ENCODE results near the gene GSK3A.

The GSK3A gene

DNA sequence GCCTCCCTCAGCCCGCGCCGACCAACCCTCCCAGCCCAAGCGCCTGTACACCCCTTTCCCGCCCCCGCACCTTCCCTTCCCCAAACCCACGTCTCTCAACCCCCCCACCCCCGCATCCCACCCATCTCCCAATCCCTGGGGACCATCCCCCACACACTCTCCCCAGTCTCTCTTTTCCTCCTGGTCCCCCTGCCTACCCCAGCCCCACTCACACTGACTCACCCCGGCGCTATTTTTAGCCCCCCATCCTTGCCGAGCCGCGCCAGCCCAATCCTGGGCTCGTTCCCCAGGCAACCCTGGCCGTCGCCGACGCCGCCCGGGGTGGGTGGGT lies 38.4 kb upstream of the GSK3A start:
- H3K36me3 ChIP-seq (ENCODE audit: insufficient read depth, low read length), result no peaks in the 10 kb centered on the region
- H3F3A ChIP-seq (ENCODE audit: low read depth), result peaks cover 5% of the 10 kb centered on the region; the same call in 1 of the 2 replicates
- H3K4me3 ChIP-seq (ENCODE audit: low read length, poor library complexity, severe bottlenecking), result peak overlapping the region; percentile 74
- no peaks in the 10 kb centered on the region for H3K9me2 ChIP-seq (replicated peaks; ENCODE audit: low read depth, low read length)
- H3K79me2 ChIP-seq (ENCODE audit: insufficient read depth, low read length), result peaks cover 28% of the 10 kb centered on the region
- TF ChIP-seq, protein P1, sequence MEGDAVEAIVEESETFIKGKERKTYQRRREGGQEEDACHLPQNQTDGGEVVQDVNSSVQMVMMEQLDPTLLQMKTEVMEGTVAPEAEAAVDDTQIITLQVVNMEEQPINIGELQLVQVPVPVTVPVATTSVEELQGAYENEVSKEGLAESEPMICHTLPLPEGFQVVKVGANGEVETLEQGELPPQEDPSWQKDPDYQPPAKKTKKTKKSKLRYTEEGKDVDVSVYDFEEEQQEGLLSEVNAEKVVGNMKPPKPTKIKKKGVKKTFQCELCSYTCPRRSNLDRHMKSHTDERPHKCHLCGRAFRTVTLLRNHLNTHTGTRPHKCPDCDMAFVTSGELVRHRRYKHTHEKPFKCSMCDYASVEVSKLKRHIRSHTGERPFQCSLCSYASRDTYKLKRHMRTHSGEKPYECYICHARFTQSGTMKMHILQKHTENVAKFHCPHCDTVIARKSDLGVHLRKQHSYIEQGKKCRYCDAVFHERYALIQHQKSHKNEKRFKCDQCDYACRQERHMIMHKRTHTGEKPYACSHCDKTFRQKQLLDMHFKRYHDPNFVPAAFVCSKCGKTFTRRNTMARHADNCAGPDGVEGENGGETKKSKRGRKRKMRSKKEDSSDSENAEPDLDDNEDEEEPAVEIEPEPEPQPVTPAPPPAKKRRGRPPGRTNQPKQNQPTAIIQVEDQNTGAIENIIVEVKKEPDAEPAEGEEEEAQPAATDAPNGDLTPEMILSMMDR (conservative IDR thresholded peaks at IDR 0.05; ENCODE audit: low read length), result no peak
- no peak for TF ChIP-seq EZH2phosphoT487 (IDR thresholded peaks at IDR 0.05; ENCODE audit: borderline replicate concordance)
- peak overlapping the region; percentile 87 for H3K4me2 ChIP-seq (ENCODE audit: low read depth, low read length, poor library complexity, severe bottlenecking)
- H3K4me1 ChIP-seq (ENCODE audit: insufficient read depth, low read length, poor library complexity, severe bottlenecking), result peaks cover 47% of the 10 kb centered on the region
- no peaks in the 10 kb centered on the region for H3K9me3 ChIP-seq (ENCODE audit: insufficient read depth, low read depth, low read length)
- H4K20me1 ChIP-seq (ENCODE audit: insufficient read depth, low read length, poor library complexity, severe bottlenecking), result peaks cover 13% of the 10 kb centered on the region
- peak overlapping the region; percentile 37; the same call in 1 of the 2 replicates for H2AFZ ChIP-seq (ENCODE audit: low read length)
- peak overlapping the region; percentile 76 for H3K9ac ChIP-seq (ENCODE audit: low read depth, low read length, poor library complexity, severe bottlenecking)
- no peaks in the 10 kb centered on the region for H3K27me3 ChIP-seq (ENCODE audit: insufficient read depth, low read length, poor library complexity, severe bottlenecking)

DNA sequence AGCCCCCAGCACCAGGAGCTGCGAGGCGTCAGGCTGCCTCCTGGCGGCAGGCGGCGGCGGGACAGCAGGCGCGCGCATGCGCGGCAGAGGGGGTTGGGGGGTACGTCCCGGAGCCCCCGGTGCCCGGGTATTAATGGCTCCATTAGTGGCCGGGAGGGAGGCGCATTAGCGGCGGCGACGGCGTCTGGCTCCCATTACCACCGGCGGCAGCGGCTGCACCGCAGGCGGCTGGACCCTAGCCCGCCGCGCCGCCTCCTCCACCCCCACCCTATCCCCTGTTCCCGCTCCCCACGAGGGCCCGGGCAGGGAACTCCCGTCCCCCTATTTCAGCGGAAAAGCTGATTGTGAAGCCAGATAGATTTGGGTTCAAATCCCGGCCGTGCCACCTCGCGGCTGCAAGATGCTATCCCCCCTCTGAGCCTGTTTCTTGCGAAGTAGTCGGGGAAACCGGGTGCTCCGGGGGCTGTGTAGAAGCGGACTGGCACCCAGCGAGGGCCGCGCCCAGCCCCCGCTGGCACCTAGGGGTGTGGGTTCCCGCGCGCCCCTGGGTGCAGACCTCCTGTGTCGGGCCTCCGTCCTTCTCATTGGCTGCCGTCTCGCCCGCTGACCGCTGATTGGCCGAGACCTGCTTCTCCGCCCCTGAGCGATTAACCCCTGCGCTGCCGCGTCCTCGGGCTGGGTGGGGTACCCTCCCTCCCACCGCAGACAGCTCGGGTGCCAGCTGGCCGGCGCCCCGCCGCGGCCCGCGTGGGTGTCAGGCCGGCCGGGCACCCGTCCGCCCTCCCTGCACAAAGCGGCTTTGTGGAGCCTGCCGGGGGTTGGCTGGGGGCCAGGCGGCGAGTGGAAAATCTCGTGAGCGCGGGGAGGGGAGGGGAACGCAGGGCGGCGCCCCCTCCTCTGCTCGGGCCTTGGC lies 37.8 kb upstream of the GSK3A start:
- peaks cover 7% of the 10 kb centered on the region for H4K20me1 ChIP-seq (ENCODE audit: insufficient read depth, low read length, poor library complexity, severe bottlenecking)
- H3K36me3 ChIP-seq (ENCODE audit: insufficient read depth, low read length), result no peaks in the 10 kb centered on the region
- no peak for TF ChIP-seq EZH2phosphoT487 (IDR thresholded peaks at IDR 0.05; ENCODE audit: borderline replicate concordance)
- TF ChIP-seq, protein P1 (conservative IDR thresholded peaks at IDR 0.05; ENCODE audit: low read length), result peak; percentile 82
- H3K4me1 ChIP-seq (ENCODE audit: insufficient read depth, low read length, poor library complexity, severe bottlenecking), result peaks cover 41% of the 10 kb centered on the region
- H3K9ac ChIP-seq (ENCODE audit: low read depth, low read length, poor library complexity, severe bottlenecking), result peak overlapping the region; percentile 76
- H3K9me3 ChIP-seq (ENCODE audit: insufficient read depth, low read depth, low read length), result no peaks in the 10 kb centered on the region
- H2AFZ ChIP-seq (ENCODE audit: low read length), result peak overlapping the region; percentile 49
- H3K79me2 ChIP-seq (ENCODE audit: insufficient read depth, low read length), result peaks cover 22% of the 10 kb centered on the region
- H3K4me2 ChIP-seq (ENCODE audit: low read depth, low read length, poor library complexity, severe bottlenecking), result peak overlapping the region; percentile 87
- no peaks in the 10 kb centered on the region for H3K27me3 ChIP-seq (ENCODE audit: insufficient read depth, low read length, poor library complexity, severe bottlenecking)
- peaks cover 5% of the 10 kb centered on the region; the same call in 1 of the 2 replicates for H3F3A ChIP-seq (ENCODE audit: low read depth)
- no peaks in the 10 kb centered on the region for H3K9me2 ChIP-seq (replicated peaks; ENCODE audit: low read depth, low read length)
- peak overlapping the region; percentile 74 for H3K4me3 ChIP-seq (ENCODE audit: low read length, poor library complexity, severe bottlenecking)

DNA sequence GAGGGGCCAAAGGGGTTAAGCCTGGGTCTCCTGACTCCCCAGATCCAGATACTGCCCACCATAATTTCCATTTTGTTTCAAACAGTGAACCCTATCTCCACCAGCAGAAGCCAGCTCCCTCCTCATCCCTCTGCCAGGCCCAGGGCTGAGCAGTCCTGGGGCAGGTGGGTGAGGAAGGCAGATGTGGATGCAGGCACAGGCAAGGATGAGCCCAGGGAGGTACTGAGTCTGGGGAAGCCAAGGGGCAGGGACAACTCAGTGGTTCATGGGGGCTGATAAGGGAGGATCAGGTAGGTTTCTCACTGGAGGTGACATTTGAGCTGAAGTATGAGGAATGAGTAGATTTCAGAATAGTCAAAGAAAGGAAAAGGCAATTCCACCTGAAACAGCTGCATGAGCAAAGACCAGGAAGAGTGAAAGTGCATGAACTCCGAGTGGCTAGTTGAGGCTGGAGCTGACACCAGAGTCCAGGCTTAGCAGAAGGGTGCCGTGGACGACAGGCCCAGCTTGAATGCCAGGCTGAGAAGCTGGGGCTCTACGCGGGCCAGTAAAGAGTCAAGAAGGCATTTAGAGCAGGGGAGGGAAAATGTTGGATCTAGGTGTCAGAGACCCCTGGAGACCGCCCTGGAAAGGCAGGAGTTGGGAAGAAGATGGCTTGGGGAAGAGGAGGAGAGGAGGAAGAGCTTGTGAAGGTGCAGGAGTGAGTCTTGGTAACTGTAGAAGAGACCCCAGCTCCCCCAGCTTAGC lies 36.9 kb upstream of the GSK3A start:
- no peak for TF ChIP-seq EZH2phosphoT487 (IDR thresholded peaks at IDR 0.05; ENCODE audit: borderline replicate concordance)
- TF ChIP-seq, protein P1 (conservative IDR thresholded peaks at IDR 0.05; ENCODE audit: low read length), result no peak
- H3K4me1 ChIP-seq (ENCODE audit: insufficient read depth, low read length, poor library complexity, severe bottlenecking), result peaks cover 35% of the 10 kb centered on the region
- H3K9me2 ChIP-seq (replicated peaks; ENCODE audit: low read depth, low read length), result no peaks in the 10 kb centered on the region
- H4K20me1 ChIP-seq (ENCODE audit: insufficient read depth, low read length, poor library complexity, severe bottlenecking), result no peaks in the 10 kb centered on the region
- peak overlapping the region; percentile 76 for H3K9ac ChIP-seq (ENCODE audit: low read depth, low read length, poor library complexity, severe bottlenecking)
- no peaks in the 10 kb centered on the region for H3K9me3 ChIP-seq (ENCODE audit: insufficient read depth, low read depth, low read length)
- no peak overlapping the region for H2AFZ ChIP-seq (ENCODE audit: low read length)
- 0 out of 2 replicates have a peak, but pooled peaks cover under 1% of the 10 kb centered on the region for H3K36me3 ChIP-seq (ENCODE audit: insufficient read depth, low read length)
- H3K79me2 ChIP-seq (ENCODE audit: insufficient read depth, low read length), result peaks cover 14% of the 10 kb centered on the region; the same call in 1 of the 2 replicates
- peaks cover 5% of the 10 kb centered on the region; the same call in 1 of the 2 replicates for H3F3A ChIP-seq (ENCODE audit: low read depth)
- peak overlapping the region; percentile 74 for H3K4me3 ChIP-seq (ENCODE audit: low read length, poor library complexity, severe bottlenecking)
- no peaks in the 10 kb centered on the region for H3K27me3 ChIP-seq (ENCODE audit: insufficient read depth, low read length, poor library complexity, severe bottlenecking)
- peak overlapping the region; percentile 87 for H3K4me2 ChIP-seq (ENCODE audit: low read depth, low read length, poor library complexity, severe bottlenecking)
